Stimulated activated naive CD8-positive, alpha-beta T cell treated with anti-CD3 and anti-CD28 coated beads, Interleukin-15, Interleukin-2, amounts not matched to agents 100 ng/mL and 50 ng/mL, for 24 hours (primary cell): ENCODE results near the gene YOD1.

Experiments used
- H3K27ac Mint-ChIP-seq: one replicate; pipeline ENCODE4 v1.8.0; 2021; ENCODE audit warnings: mild to moderate bottlenecking, mixed read lengths
- H3K27me3 Mint-ChIP-seq: one replicate; pipeline ENCODE4 v1.8.0; 2021; ENCODE audit warnings: mixed read lengths
- H3K36me3 Mint-ChIP-seq: one replicate; pipeline ENCODE4 v1.8.0; 2021; ENCODE audit warnings: low read depth, mixed read lengths
- H3K4me1 Mint-ChIP-seq: one replicate; pipeline ENCODE4 v1.8.0; 2021; ENCODE audit warnings: low read depth, mixed read lengths
- H3K4me3 Mint-ChIP-seq: one replicate; pipeline ENCODE4 v1.8.0; 2021; ENCODE audit warnings: mild to moderate bottlenecking, mixed read lengths
- H3K9me3 Mint-ChIP-seq: one replicate; pipeline ENCODE4 v1.8.0; 2021; ENCODE audit warnings: mixed read lengths

Gene YOD1

GRCh38 chr1:207019661-207020060, 31.3 kb downstream of the YOD1 start:
- Mint-ChIP-seq H3K36me3 (no peaks in the 10 kb centered on the region), H3K9me3 (no peaks in the 10 kb centered on the region), H3K27me3 (peaks cover 9% of the 10 kb centered on the region), H3K27ac (no peak overlapping the region), H3K4me3 (no peak overlapping the region), H3K4me1 (peaks cover 17% of the 10 kb centered on the region)

- H3K36me3 Mint-ChIP-seq, result no peaks in the 10 kb centered on the region
- H3K9me3 Mint-ChIP-seq, result no peaks in the 10 kb centered on the region
- no peak overlapping the region for H3K27ac Mint-ChIP-seq
- peaks cover 13% of the 10 kb centered on the region for H3K27me3 Mint-ChIP-seq
- H3K4me1 Mint-ChIP-seq, result peaks cover 12% of the 10 kb centered on the region
- H3K4me3 Mint-ChIP-seq, result no peak overlapping the region
Measured at GRCh38 chr1:207019161-207019560, 31.8 kb downstream of the YOD1 start.

- Mint-ChIP-seq H3K4me1 (peaks cover 8% of the 10 kb centered on the region), H3K27ac (no peak overlapping the region)
Measured at GRCh38 chr1:207018707-207019106, 32.3 kb downstream of the YOD1 start.

GRCh38 chr1:207017615-207018559, 33.1 kb downstream of the YOD1 start:
- Mint-ChIP-seq H3K27me3 (peaks cover 14% of the 10 kb centered on the region), H3K27ac (no peak overlapping the region), H3K9me3 (no peaks in the 10 kb centered on the region), H3K4me1 (peaks cover 8% of the 10 kb centered on the region), H3K4me3 (no peak overlapping the region), H3K36me3 (no peaks in the 10 kb centered on the region)

More at GRCh38 chr1:207018707-207019106, 32.3 kb downstream of the YOD1 start:
- no peak overlapping the region for H3K4me3 Mint-ChIP-seq
- peaks cover 14% of the 10 kb centered on the region for H3K27me3 Mint-ChIP-seq
- H3K9me3 Mint-ChIP-seq, result no peaks in the 10 kb centered on the region
- H3K36me3 Mint-ChIP-seq, result no peaks in the 10 kb centered on the region

GRCh38 chr1:207015791-207016190, 35.2 kb downstream of the YOD1 start:
- peaks cover 19% of the 10 kb centered on the region for H3K27me3 Mint-ChIP-seq

GRCh38 chr1:207014728-207015127, 36.3 kb downstream of the YOD1 start:
- Mint-ChIP-seq H3K27ac (no peak overlapping the region), H3K4me1 (no peaks in the 10 kb centered on the region), H3K36me3 (no peaks in the 10 kb centered on the region), H3K4me3 (no peak overlapping the region), H3K27me3 (peaks cover 19% of the 10 kb centered on the region), H3K9me3 (no peaks in the 10 kb centered on the region)

More at GRCh38 chr1:207015791-207016190, 35.2 kb downstream of the YOD1 start:
- Mint-ChIP-seq H3K36me3 (no peaks in the 10 kb centered on the region), H3K9me3 (no peaks in the 10 kb centered on the region), H3K4me3 (no peak overlapping the region), H3K27ac (no peak overlapping the region), H3K4me1 (peaks cover under 1% of the 10 kb centered on the region)

- Mint-ChIP-seq H3K4me3 (no peak overlapping the region), H3K36me3 (no peaks in the 10 kb centered on the region), H3K27ac (no peak overlapping the region), H3K27me3 (peaks cover 16% of the 10 kb centered on the region), H3K9me3 (no peaks in the 10 kb centered on the region), H3K4me1 (no peaks in the 10 kb centered on the region)
Measured at GRCh38 chr1:207013321-207014085, 37.5 kb downstream of the YOD1 start.

- H3K9me3 Mint-ChIP-seq, result no peaks in the 10 kb centered on the region
- no peak overlapping the region for H3K4me3 Mint-ChIP-seq
- H3K27me3 Mint-ChIP-seq, result peaks cover 21% of the 10 kb centered on the region
- H3K36me3 Mint-ChIP-seq, result no peaks in the 10 kb centered on the region
- no peaks in the 10 kb centered on the region for H3K4me1 Mint-ChIP-seq
- H3K27ac Mint-ChIP-seq, result no peak overlapping the region
Measured at GRCh38 chr1:207010726-207011125, 40.3 kb downstream of the YOD1 start.

GRCh38 chr1:207009945-207010344, 41.1 kb downstream of the YOD1 start:
- Mint-ChIP-seq H3K4me3 (no peak overlapping the region), H3K27ac (no peak overlapping the region), H3K4me1 (no peaks in the 10 kb centered on the region), H3K27me3 (peaks cover 24% of the 10 kb centered on the region), H3K36me3 (no peaks in the 10 kb centered on the region), H3K9me3 (no peaks in the 10 kb centered on the region)

GRCh38 chr1:207009182-207009850, 41.7 kb downstream of the YOD1 start:
- Mint-ChIP-seq H3K27me3 (peaks cover 21% of the 10 kb centered on the region), H3K4me3 (no peak overlapping the region), H3K36me3 (no peaks in the 10 kb centered on the region), H3K9me3 (no peaks in the 10 kb centered on the region), H3K27ac (no peak overlapping the region), H3K4me1 (no peaks in the 10 kb centered on the region)

GRCh38 chr1:207007352-207008033, 43.5 kb downstream of the YOD1 start:
- no peaks in the 10 kb centered on the region for H3K9me3 Mint-ChIP-seq
- H3K27me3 Mint-ChIP-seq, result peaks cover 16% of the 10 kb centered on the region
- H3K36me3 Mint-ChIP-seq, result no peaks in the 10 kb centered on the region
- no peaks in the 10 kb centered on the region for H3K4me1 Mint-ChIP-seq
- no peak overlapping the region for H3K4me3 Mint-ChIP-seq
- no peak overlapping the region for H3K27ac Mint-ChIP-seq

- Mint-ChIP-seq H3K27ac (no peak overlapping the region), H3K27me3 (peaks cover 10% of the 10 kb centered on the region), H3K9me3 (no peaks in the 10 kb centered on the region), H3K4me3 (no peak overlapping the region), H3K4me1 (no peaks in the 10 kb centered on the region), H3K36me3 (no peaks in the 10 kb centered on the region)
Measured at GRCh38 chr1:207006914-207007313, 44.1 kb downstream of the YOD1 start.

GRCh38 chr1:207006083-207006482, 44.9 kb downstream of the YOD1 start:
- peaks cover 7% of the 10 kb centered on the region for H3K27me3 Mint-ChIP-seq
- no peak overlapping the region for H3K27ac Mint-ChIP-seq
- H3K36me3 Mint-ChIP-seq, result no peaks in the 10 kb centered on the region
- no peak overlapping the region for H3K4me3 Mint-ChIP-seq
- no peaks in the 10 kb centered on the region for H3K4me1 Mint-ChIP-seq
- no peaks in the 10 kb centered on the region for H3K9me3 Mint-ChIP-seq
